HG03442 (cell line): Measurements from ENCODE around the gene UCN3.

Source experiments
- ATAC-seq: cut with Tn5 transposase; IDR thresholded peaks from one replicate; pipeline ENCODE4 v1.9.1; 2021; ENCODE audit warnings: mild to moderate bottlenecking, moderate library complexity; ENCODE audit not compliant: unreplicated experiment

UCN3 gene

GRCh38 chr10:5364890-5365338 is at the start of gene UCN3:
UCN3 (plus strand) TSS chr10:5364966; CDS start chr10:5373721, 8,755 bp downstream.
- ATAC-seq = no peak

GRCh38 chr10:5317547-5318107 is 47.1 kb upstream of the UCN3 start:
- peak; percentile 72 for ATAC-seq

- no peak for ATAC-seq
Measured at GRCh38 chr10:5318148-5318547, 46.6 kb upstream of the UCN3 start.

GRCh38 chr10:5319863-5320262 is 44.9 kb upstream of the UCN3 start:
- no peak for ATAC-seq

- no peak for ATAC-seq
Measured at GRCh38 chr10:5321273-5321672, 43.5 kb upstream of the UCN3 start.

- ATAC-seq = no peak
Measured at GRCh38 chr10:5323446-5323845, 41.3 kb upstream of the UCN3 start.

- ATAC-seq = no peak
Measured at GRCh38 chr10:5325076-5325475, 39.7 kb upstream of the UCN3 start.

- ATAC-seq = no peak
Measured at GRCh38 chr10:5334196-5334880, 30.4 kb upstream of the UCN3 start.

GRCh38 chr10:5338010-5338409 is 26.8 kb upstream of the UCN3 start:
- ATAC-seq = no peak

- ATAC-seq = no peak
Measured at GRCh38 chr10:5343092-5343491, 21.7 kb upstream of the UCN3 start.

GRCh38 chr10:5343561-5343960 is 21.2 kb upstream of the UCN3 start:
- ATAC-seq = no peak

GRCh38 chr10:5343979-5344378 is 20.8 kb upstream of the UCN3 start:
- no peak for ATAC-seq

- ATAC-seq = no peak
Measured at GRCh38 chr10:5344746-5345145, 20.0 kb upstream of the UCN3 start.

GRCh38 chr10:5346881-5347280 is 17.9 kb upstream of the UCN3 start:
- no peak for ATAC-seq

GRCh38 chr10:5349362-5349761 is 15.4 kb upstream of the UCN3 start:
- ATAC-seq = no peak

GRCh38 chr10:5354068-5354467 is 10.7 kb upstream of the UCN3 start:
- ATAC-seq = peak; percentile 70

GRCh38 chr10:5355594-5356301 is 9.0 kb upstream of the UCN3 start:
- ATAC-seq = no peak

GRCh38 chr10:5356302-5356763 is 8.4 kb upstream of the UCN3 start:
- ATAC-seq = no peak

- ATAC-seq = no peak
Measured at GRCh38 chr10:5360318-5360915, 4.3 kb upstream of the UCN3 start.

- ATAC-seq = no peak
Measured at GRCh38 chr10:5361966-5362365, 2.8 kb upstream of the UCN3 start.

- ATAC-seq = no peak
Measured at GRCh38 chr10:5362873-5363272, 1.9 kb upstream of the UCN3 start.

- no peak for ATAC-seq
Measured at GRCh38 chr10:5364374-5364773, 392 bp upstream of the UCN3 start.
